Colon (tissue), 2 donors: ENCODE results near the gene DLGAP3.

Source experiments
- FAIRE-seq: peaks from 2 replicates; lab custom pipeline; 2012; peaks lifted over from hg19 to GRCh38; lab: Jason Lieb, UNC
- donor health status: control.
- donor health status: control.

The DLGAP3 gene

GRCh38 chr1:34904236-34905097 lies 25.0 kb downstream of the DLGAP3 start:
- no peak for FAIRE-seq

GRCh38 chr1:34901919-34902318 lies 27.5 kb downstream of the DLGAP3 start:
- FAIRE-seq, result no peak

GRCh38 chr1:34900775-34901502 lies 28.5 kb downstream of the DLGAP3 start:
- no peak for FAIRE-seq

- FAIRE-seq, result no peak
Observed at GRCh38 chr1:34899906-34900305, 29.5 kb downstream of the DLGAP3 start.

GRCh38 chr1:34899471-34899870 lies 30.0 kb downstream of the DLGAP3 start:
- no peak for FAIRE-seq

GRCh38 chr1:34898330-34898761 lies 31.1 kb downstream of the DLGAP3 start:
- no peak for FAIRE-seq

- FAIRE-seq, result no peak
Observed at GRCh38 chr1:34896612-34897011, 32.8 kb downstream of the DLGAP3 start.

- FAIRE-seq, result no peak
Observed at GRCh38 chr1:34889705-34890104, 39.7 kb downstream of the DLGAP3 start.

GRCh38 chr1:34887593-34887992 lies 41.9 kb downstream of the DLGAP3 start:
- no peak for FAIRE-seq

- no peak for FAIRE-seq
Observed at GRCh38 chr1:34885405-34886247, 43.8 kb downstream of the DLGAP3 start.

GRCh38 chr1:34884961-34885360 lies 44.5 kb downstream of the DLGAP3 start:
- FAIRE-seq, result no peak

GRCh38 chr1:34884536-34884935 lies 44.9 kb downstream of the DLGAP3 start:
- FAIRE-seq, result no peak

- no peak for FAIRE-seq
Observed at GRCh38 chr1:34879230-34879629, 50.2 kb downstream of the DLGAP3 start.

- FAIRE-seq, result no peak
Observed at GRCh38 chr1:34876406-34876805, 53.0 kb downstream of the DLGAP3 start.

GRCh38 chr1:34874296-34874952 lies 55.0 kb downstream of the DLGAP3 start:
- FAIRE-seq, result no peak

GRCh38 chr1:34872133-34872503 lies 57.3 kb downstream of the DLGAP3 start:
- no peak for FAIRE-seq

- FAIRE-seq, result no peak
Observed at GRCh38 chr1:34871443-34872132, 57.9 kb downstream of the DLGAP3 start.

- FAIRE-seq, result no peak
Observed at GRCh38 chr1:34870395-34870794, 59.1 kb downstream of the DLGAP3 start.

GRCh38 chr1:34869760-34870159 lies 59.7 kb downstream of the DLGAP3 start:
- FAIRE-seq, result no peak

- FAIRE-seq, result no peak
Observed at GRCh38 chr1:34868230-34869049, 61.0 kb downstream of the DLGAP3 start.
